Activated CD4-positive, alpha-beta memory T cell treated with anti-CD3 and anti-CD28 coated beads for 36 hours (primary cell): ENCODE measurements around the gene MAP4. TPM values are rescaled to one million over a fixed set of nuclear protein-coding genes. Genes with fewer than 3 reads are reported as not detected.
A peak's percentile ranks its signal among the peaks of the same experiment; 100 is the strongest.

Source experiments
- CTCF ChIA-PET: fragments of 350-600 bp; sonication (Branson Sonifier 250); formaldehyde crosslinking; loops from one replicate; lab custom pipeline; 2021; ENCODE audit warnings: antibody characterized with exemption, inconsistent platforms; lab: Charles Lee
- POLR2A ChIA-PET: fragments of 350-600 bp; sonication (Branson Sonifier 250); formaldehyde crosslinking; loops from one replicate; lab custom pipeline; 2021; ENCODE audit warnings: antibody characterized with exemption; lab: Charles Lee
- DNase-seq: peaks from one replicate; pipeline ENCODE4 v3.0.0-alpha.2; 2020
- H3K27ac Mint-ChIP-seq: one replicate; pipeline ENCODE4 v1.8.0; 2021; ENCODE audit warnings: mixed read lengths
- H3K27me3 Mint-ChIP-seq: one replicate; pipeline ENCODE4 v1.8.0; 2021; ENCODE audit warnings: mixed read lengths
- H3K36me3 Mint-ChIP-seq: one replicate; pipeline ENCODE4 v1.8.0; 2021; ENCODE audit warnings: mixed read lengths
- H3K4me1 Mint-ChIP-seq: one replicate; pipeline ENCODE4 v1.8.0; 2021; ENCODE audit warnings: low read depth, mixed read lengths
- H3K4me3 Mint-ChIP-seq: one replicate; pipeline ENCODE4 v1.8.0; 2021; ENCODE audit warnings: mild to moderate bottlenecking, mixed read lengths
- H3K9me3 Mint-ChIP-seq: one replicate; pipeline ENCODE4 v1.8.0; 2021; ENCODE audit warnings: mixed read lengths
- intact Hi-C: fragments of 100-400 bp; cut with micrococcal nuclease; formaldehyde crosslinking; loops from one replicate; pipeline ENCODE4 v1.15.1; 2023
- microRNA-seq: library from miRNA; unstranded; fragments of <30 nt; microRNA quantifications from one replicate; pipeline ENCODE4 v1.2.0, GENCODE V29; 2022; ENCODE audit warnings: borderline number of aligned reads, borderline microRNAs expressed, borderline replicate concordance
- total RNA-seq, 2 experiments: library from RNA; stranded (reverse); gene quantifications; one replicate each; pipeline ENCODE4 v1.2.3, GENCODE V29; 2021

The MAP4 gene
- total RNA-seq, 2 experiments from 2014 or later = 114 to 116 TPM

DNA sequence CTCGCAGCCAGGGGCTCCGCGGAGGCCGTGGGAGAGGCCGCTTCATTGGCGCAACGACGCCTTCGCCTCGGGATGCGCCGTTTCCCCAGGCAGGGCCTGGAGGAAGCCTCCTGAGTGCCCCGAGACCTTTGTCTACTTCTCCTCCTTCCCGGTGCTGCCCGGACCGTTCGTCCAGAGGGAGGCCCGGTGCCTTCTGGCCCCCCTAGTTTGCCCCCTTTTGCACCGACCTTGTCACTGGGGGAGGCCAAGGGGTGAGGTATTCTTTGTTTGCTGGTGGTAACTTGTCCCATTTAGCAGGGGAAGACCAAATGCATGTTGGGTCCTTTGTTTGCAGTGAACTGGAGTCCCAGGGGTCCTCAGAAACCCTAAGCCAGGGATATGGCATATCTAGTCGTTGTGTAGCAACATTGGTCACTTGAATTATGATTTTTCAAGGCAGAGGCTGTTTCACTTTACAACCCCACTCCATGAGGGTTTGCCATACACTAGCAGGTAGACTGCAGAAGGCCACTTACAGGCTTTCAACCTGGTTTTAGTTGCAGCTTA is 212.7 kb downstream of the MAP4 start:
- Mint-ChIP-seq H3K27me3 (no peaks in the 10 kb centered on the region), H3K4me3 (peak overlapping the region; percentile 92), H3K9me3 (no peaks in the 10 kb centered on the region), H3K36me3 (no peaks in the 10 kb centered on the region), H3K27ac (peak overlapping the region; percentile 87), H3K4me1 (peaks cover 21% of the 10 kb centered on the region)
- ChIA-PET POLR2A (no interaction called here), CTCF (interaction anchor here (2.0 to 3.0 kb wide), 2 partner anchors 22 to 281 kb away, joined by 9 to 28 read pairs; no protein-coding TSS in a partner anchor)
- intact Hi-C loops = loop anchor here (2.0 to 5.0 kb wide), 3 partner anchors 15 to 291 kb away; partner anchors contain the start of gene ELP6
- no peak for DNase-seq

DNA sequence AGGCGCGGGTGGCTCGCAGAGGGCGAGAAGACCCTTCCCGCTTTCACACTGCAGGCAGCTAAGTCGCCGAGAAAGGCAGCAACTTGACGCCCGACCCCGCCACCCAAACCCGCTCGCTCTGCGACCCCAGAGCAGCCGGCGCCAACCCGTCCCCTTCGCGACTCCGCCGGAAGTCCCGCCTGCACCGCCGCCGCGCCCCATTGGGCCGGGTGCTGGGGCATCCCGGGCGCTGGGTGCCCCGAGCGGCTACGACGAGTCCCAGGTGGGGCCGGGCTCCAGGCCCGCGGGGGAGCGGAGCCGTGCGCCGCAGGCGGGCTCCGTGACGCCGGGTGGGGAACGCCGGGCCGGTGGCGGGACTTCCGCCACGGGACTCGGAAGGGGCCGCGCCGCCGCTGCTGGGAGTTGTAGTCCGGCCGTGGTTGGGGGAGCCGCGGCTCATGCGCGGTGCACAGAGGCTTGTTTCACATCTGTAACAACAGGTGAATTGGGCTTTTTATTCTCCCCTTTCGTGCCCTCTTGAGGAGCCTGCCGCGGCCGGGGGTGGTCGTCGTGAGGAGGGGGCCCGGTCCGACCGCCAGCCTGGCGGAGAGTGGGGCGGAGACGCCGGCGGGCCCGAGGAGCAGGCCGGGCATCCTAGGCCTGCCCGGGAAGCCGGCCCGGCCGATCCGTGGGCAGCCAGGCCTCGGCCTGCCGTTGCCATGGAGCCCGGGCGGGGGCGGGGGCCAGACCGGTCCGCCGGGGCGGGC is 213.3 kb downstream of the MAP4 start, which contains the start of gene DHX30:
Gene DHX30, plus strand, starts transcription at position 405 of the 746 bp plus-strand sequence. CDS start 7,546 bp downstream, outside the sequence.
- peak within 1 kb of the TSS; percentile 92 for H3K4me3 Mint-ChIP-seq
- intact Hi-C loops = loop anchor here (2.0 to 5.0 kb wide), 3 partner anchors 14 to 291 kb away; partner anchors contain the start of gene ELP6
- peak within 1 kb of the TSS; percentile 87 for H3K27ac Mint-ChIP-seq
- POLR2A ChIA-PET = interaction anchor here (0.7 to 1.6 kb wide), 3 partner anchors 22 to 285 kb away, joined by 3 to 10 read pairs (median 4); no protein-coding TSS in a partner anchor
- peaks cover 21% of the 10 kb centered on the region for H3K4me1 Mint-ChIP-seq
- H3K27me3 Mint-ChIP-seq = no peaks in the 10 kb centered on the region
- no peaks in the 10 kb centered on the region for H3K9me3 Mint-ChIP-seq
- no peaks in the 10 kb centered on the region for H3K36me3 Mint-ChIP-seq
- peak; percentile 90 for DNase-seq
- CTCF ChIA-PET = interaction anchor here (0.7 to 1.9 kb wide), 8 partner anchors 13 to 633 kb away, joined by 3 to 18 read pairs (median 3); partner anchors contain the start of gene SCAP

Small RNA genes within 50 kb of the gene (microRNA-seq; reads per million reads assigned to microRNA genes)
- 82.9 reads per million, percentile 63 among the genes with 10 or more reads in this experiment for gene MIR1226

Other genes starting within 250 kb of the MAP4 start
- gene SMARCC1, start 234.5 kb downstream of the MAP4 start, total RNA-seq = 10 to 100 TPM; 87.2 to 90.3 TPM
- gene DHX30, start 213.3 kb downstream of the MAP4 start, total RNA-seq = 10 to 100 TPM; 76.7 to 77.5 TPM
- 10 to 100 TPM; 33.7 to 36.8 TPM for gene CDC25A, start 172.0 kb upstream of the MAP4 start, total RNA-seq
- not detected for gene CAMP, start 207.1 kb upstream of the MAP4 start, total RNA-seq
- gene ZNF589, start 224.7 kb upstream of the MAP4 start, total RNA-seq = 10 to 100 TPM; 28.0 to 31.4 TPM